ENCODE measurements around the gene GCK.

Gene GCK

DNA sequence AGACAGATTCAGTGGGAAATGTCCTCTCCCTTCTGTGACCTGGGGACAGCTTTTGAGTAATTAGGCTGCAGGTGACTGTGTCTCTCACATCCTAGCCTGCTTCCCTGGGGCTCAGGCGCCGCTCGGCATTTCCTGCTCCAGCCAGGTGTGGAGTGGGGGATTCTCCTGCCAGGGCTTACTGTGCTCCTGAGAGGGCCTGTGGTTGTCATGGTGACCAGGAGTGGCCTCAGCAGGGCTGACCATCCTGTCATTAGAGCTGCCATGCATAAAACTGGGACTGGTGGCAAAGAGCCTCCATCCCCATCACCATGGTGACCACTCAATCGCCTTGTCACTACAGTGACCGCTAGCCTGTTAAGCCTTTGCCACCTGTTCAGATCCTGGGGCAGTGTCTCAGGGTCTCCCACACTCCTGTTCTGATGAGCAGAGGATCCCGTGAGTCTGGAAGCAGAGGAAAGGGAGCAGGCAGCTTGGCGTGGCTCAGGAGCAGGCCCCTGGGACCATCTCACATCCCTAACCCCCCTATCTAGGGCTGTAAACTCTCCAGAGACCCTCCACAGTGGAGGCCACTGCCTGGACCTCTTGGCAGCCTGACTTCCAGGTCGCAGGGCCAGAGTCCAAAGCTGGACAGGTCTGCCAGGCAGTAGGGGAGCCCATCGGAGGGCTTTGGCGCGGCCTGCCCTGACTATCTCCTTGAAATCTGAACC lies at the start of gene GCK:
Gene GCK (minus strand): TSS at position 154 of the 707 bp plus-strand sequence. CDS start 486 bp downstream, outside the sequence.
- DNase-seq: no peak

DNA sequence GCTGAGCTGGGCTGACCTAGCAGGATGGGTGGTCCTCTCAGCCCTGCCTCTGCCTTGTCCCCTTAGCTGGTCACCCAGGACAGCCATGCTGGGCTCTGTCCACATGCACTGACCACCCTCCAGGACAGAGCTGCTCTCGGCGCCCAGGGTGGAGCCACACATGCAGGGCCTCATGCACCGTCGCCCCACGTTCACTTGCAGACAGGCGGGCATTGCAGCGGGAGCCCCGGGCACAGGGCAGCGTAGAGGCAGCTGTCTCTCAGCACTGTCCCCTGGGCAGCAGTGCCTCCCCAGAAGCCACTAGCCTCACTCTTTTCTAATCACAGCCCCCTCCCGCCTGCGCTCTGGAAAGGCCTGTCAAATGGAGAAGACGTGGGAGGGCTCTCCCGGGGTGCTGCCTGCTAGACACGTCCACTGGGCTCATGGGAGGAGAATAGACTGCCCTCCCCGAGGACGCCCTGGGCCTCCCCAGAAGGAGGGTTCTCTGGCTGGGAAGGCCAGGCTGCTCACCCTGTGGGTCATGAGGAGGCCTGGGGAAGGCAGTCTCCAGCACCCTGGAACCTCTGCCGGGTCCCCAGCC lies 49.0 kb upstream of the GCK start:
- DNase-seq: no peak

DNA sequence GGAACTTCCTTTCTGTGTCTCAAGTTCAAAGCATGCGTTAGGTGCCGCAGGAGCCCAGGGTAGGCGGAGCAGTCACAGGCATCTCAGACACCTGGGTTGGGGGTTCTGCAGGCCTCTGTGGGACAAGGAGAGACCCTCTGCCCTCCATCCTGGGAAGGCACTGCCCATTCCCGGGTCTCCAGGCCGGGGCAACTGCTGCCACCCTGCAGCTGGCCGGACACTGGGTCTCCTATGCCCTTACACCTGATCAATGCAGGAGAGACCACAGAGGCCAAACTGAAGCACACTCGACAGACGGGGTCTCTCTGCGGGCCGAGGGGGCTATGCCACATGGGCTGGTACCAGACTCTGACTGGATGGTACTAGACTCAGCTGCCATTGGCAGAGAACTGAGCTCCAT lies 48.5 kb upstream of the GCK start:
- DNase-seq: no peak

DNA sequence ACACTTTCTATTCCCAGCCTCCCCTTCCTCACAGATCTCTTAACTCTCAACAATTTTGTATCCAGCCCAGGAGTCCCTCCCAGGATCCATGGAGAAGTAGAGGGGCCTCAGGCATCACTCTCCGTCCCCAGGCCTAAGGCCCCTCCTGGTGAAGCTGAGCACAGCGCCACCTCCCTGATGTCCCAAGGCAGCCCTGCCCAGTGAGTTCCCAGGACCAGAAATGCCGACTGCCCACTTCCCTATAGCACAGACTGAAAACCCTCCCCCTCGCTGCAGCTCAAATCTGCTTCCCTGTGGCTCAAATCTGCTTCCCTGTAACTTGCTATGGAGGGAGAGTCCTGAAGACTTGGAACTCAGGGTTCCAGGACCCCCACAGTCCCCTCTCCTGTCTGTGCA lies 47.1 kb upstream of the GCK start:
- no peak for DNase-seq

DNA sequence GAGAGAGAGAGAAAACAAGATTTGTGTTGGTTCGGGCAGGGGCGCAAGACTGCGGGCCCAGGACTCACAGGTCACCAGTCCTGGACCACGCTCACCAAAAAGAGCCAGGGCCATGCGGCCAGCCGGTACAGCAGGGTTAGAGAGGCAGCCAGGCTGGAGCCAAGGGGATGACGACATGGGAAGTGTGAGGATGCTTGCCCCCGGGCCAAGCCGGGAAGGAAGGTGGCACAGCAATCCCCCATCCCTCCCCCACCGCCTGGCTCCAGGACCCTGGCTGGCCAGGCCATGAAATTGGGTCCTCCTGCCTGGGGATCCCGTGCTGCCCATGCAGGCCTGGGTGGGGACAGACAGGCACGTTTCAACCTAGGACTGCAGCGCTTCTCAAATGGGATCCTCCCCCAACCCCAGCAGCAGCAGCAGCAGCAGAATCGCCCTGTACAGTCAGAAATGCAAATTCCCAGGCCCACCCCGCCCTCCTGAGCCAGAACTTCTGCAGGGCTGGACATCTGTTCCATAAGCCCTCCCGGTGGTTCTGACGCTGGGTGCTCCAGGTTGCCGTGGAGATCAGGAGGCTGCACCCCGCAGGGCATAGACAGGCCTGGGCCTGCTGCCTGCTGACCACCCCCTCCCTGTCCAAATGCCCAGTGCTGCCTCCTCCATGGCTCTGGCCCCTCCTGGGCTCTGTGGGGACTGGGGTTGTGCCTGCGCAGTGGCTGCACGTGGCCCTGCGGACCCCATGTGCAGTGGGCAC lies 46.5 kb upstream of the GCK start:
- DNase-seq: no peak

DNA sequence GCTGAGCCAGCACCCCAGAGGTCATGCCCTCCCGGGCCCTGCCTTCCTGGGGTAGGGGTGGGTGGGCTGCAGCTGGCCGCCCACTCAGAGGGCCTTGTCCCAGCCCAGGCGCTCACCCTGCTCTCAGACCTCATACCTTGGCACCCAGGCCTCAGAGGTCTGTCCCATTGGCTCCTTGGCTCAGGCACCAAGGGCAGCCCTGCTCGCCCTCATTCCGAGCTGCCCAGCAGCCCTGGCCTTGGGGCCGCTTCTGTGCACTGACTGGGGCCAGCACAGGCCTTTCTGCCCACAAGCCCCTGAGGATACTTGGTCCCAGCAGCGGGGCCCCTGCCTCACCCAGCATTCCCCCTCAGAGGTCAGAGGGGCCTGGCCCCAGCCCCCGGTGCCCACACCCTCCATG lies 45.8 kb upstream of the GCK start:
- DNase-seq: no peak

DNA sequence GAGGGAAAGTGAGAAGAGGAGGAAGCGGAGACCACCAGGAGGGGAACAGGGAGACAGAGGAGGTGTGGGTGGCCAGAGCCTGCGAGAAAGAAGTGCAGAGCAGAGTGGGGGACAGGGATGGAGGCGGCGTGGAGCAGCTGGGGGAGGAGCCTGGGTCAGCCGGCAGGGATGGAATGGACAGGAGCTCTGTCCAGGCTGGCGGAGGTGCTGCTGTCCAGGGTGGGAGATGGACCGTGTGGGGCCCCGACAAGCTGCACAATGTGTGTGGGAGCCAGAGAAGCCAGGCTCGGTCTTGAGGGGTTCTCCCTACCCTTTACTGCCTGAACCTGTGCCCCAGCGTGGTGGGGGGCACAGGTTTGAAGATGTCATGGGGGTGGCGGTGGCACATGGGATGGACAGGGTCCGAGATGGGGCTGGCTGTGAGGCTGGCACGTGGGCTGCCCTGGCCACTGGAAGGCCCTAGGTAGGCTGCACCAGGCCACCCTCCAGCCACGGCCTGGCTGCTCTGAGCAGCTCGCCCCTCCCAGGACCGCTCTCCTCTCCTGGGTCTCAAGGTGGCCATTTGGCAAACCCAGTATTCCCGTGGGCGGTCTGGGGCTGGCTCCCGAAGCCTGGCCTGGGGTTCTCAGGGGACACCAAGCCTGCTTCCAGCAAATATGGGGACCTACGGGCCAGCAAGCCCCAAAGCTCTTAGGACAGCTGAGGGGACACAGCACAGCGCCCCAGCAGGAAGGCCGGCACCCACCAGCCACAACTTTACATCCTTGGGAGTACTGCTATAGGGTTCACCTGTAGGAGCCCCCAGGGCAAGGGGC lies 43.9 kb upstream of the GCK start:
- no peak for DNase-seq

DNA sequence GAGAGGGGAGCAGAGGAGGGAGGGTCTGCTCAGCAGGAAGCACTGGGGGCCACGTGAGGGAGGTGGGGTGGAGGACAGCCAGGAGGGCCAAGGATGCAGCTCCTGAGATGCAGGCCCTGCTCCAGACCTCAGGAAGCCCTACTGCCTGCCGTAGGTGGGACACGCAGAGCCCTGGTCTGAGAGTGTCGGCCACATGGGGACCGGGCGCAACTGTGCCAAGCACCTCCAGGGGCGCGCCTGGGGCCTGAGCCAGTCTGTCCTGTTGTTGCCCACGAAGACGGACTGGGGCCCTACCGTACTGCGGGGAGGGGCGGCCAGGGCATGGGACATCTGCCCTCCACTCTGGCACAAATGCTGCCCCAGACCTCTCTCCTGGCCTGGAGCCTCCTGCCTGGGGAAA lies 43.2 kb upstream of the GCK start:
- no peak for DNase-seq

DNA sequence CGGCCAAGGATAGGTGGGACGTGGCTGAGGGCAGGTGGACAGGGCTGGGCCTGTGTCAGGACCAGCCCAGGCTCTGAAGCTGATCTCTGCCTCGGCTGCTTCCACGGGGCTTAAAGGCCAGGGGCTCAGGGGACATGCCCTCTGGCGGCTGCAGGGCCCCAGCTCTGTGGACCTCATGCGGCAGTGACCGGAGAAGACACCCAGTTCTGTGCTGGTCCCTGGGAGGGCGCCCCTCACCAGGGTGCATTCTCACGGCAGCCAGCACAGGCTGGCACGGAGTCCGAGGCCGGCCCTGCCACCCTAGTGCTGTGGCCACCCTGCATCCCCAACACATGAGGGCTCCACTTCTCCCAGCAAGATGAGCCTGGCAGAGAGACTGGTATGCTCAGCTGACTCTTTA lies 41.8 kb upstream of the GCK start:
- DNase-seq: no peak

DNA sequence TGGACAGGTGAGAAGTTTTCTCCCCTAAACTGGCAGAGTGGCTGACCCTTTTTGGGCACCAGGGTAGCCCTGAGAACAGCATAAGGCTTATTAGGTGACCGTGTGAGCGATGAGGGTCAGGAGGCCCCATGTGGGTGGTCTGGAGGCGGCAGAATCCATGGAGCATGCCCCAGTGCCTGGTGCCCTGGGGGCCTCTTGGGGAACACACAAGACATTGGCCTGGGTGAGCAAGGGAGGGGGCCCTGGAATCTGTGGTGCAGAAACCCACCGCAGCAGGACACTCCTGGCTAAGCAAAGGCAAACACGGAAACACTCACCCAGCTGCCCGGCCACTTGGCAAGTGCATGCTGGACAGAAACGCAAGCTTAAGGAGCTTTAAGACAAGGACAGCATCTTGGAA lies 41.0 kb upstream of the GCK start:
- DNase-seq: no peak

DNA sequence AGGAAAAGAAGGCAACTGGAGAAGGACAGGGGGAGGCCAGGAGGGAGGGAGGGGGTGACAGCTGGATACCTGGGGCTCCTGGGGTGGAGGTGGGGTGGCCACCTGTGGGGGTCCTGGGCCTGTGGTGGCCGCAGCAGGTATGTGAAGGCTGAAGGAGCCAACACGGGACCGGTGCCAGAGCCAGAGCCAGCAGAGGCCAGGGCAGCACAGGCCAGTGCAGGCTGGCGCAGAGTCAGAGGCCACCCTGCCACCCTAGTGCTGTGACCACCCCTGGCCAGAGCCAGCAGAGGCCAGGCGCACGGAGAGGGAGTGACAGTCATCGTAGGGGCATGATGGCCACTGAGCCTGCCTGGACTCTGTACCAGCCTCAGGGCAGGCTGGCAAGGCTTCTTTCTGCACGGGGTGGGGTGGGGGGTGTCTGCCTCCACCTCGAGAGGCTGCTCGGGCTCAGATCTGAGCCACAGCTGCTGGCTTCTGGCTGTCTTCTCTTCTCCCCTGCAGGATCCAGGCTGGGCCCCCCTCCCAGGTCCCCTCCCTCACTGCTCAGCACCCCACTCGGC lies 40.4 kb upstream of the GCK start:
- no peak for DNase-seq

DNA sequence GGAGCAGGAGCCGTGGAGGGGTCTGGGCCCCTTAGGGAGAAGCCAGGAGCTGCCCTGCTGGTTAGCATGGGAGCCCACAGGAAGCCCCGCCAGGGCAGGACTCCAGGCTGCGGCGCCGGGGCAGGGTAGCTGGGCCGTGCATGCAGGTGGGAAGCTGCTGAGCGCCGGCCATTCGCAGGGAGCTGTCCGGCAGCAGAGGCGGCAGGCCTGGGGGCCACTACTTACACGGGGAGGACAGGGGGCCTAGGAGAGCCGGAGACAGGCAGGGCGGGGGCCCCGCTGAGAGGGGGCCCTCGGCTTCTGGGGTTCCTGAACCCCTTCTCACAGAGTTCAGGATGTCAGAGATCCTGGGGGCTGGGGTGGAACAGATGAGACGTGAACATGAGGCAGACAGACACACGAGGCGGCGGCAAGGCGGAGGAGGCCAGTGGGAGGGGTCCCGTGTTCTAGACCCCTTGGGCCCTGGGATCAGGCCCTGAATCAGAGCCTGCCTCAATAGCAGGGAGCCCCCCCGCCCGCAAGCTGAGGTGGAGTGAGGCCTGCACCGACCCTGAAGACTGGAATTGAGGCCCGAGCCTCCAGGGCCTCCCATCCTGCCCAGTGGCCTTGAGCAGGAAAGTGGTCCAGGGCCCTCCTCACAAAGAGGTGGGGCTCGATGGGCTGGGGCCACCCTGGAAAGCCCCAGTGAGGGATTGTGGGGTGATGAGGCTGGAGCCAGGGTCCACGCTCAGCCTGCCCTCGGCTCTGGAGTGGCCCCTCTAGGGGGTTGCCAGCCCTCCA lies 39.5 kb upstream of the GCK start:
- DNase-seq: no peak

DNA sequence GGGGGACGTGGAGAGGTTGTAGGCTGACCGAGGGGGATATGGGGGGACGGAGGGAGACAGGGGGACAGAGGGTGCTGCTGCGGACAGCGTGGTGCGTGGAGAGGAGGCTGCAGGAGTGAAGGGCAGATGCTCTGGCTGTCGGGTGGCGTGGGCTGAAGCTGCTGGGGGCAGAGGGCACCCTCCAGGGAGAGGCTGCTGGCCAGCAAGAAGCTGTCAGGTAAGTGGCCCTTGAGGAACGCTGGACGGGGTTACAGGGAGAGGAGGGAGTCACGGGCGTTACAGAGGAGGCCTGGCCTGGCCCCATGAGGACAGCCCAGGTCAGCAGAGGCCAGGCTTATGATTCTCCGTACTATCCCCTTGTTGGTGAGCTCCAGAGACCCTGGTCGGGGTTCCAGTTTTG lies 38.7 kb upstream of the GCK start:
- DNase-seq: no peak

DNA sequence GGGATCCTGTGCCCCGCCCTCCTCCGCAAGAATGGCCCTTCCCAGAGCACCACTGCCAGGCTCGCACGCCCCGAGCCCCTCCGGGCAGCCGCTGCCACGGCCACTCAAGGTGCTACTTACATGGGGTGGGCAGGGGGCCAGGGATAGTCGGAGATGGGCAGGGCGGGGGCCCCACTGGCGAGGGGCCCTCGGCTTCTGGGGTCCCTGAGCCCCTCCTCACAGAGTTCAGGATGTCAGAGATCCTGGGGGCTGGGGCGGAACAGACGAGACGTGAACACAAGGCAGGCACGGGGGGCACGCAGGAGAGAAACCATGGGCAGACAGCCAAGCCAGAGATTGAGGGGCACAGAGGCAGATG lies 37.1 kb upstream of the GCK start:
- no peak for DNase-seq

DNA sequence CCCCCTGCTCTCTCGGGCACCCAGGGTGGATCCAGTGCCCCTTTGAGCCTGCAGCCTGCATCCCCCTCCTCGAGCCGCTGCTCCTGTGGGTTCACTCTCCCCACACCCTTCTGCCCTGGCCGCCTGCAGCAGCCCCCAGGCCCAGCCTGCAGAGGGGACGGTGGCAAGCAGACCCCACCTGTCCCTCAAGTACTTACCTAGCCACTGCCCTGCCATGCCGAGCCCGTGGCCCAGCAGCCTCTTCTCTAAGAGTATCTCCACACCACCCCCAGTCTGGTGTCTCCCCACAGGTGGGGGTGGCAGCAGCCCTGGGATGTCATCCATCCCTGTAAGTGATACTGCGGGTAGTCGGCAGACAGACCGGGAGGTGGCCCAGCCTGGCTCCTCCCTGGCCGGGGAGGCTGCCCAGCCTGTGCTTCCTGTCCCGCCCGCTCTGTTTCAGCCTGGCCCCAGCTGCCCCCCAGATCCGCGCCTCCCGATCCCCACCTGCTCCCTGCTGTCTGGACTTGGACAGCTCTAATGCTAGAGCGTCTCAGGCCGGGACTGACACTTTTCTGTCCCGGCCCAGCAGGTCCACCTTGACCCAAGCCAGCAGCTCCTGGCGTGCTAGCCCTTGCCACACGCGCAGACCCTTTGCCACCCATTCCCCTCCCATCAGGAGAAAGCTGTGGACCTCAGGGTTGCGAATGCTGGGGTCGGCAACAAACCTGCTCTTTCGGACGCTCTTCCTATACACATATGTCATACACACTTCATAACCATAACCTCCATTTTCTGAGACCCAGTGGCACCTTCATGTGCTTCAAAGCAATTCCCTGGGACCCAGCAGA lies 36.5 kb upstream of the GCK start:
- no peak for DNase-seq

DNA sequence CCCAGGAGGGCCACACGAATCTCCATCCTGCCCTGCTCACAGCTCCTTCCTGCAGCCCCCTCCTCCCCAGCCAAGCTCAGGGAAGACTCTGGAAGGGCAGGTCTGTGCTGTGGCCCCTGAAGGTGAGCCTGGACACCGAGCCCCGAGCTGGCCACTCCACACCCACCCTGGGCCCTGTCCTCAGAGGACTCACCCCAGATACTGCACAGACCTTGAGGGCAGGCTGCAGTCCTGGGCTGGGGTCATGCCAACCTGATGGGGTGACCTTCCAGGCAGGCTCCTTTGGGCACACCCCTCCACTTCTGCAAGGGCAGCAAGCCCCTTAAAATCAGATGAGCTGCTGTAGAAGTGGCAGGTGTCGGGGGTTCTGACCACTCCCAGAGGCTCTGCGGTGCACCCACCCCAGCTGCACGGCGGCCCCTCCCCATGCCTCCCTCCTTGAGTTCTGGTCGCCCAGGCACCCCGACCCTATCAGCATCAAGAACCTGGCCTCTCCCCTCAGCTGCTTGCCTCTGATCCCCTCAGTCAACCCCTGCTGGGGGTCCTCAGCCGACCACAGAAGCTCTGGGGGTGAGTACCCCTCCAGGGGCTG lies 35.8 kb upstream of the GCK start:
- DNase-seq: no peak

DNA sequence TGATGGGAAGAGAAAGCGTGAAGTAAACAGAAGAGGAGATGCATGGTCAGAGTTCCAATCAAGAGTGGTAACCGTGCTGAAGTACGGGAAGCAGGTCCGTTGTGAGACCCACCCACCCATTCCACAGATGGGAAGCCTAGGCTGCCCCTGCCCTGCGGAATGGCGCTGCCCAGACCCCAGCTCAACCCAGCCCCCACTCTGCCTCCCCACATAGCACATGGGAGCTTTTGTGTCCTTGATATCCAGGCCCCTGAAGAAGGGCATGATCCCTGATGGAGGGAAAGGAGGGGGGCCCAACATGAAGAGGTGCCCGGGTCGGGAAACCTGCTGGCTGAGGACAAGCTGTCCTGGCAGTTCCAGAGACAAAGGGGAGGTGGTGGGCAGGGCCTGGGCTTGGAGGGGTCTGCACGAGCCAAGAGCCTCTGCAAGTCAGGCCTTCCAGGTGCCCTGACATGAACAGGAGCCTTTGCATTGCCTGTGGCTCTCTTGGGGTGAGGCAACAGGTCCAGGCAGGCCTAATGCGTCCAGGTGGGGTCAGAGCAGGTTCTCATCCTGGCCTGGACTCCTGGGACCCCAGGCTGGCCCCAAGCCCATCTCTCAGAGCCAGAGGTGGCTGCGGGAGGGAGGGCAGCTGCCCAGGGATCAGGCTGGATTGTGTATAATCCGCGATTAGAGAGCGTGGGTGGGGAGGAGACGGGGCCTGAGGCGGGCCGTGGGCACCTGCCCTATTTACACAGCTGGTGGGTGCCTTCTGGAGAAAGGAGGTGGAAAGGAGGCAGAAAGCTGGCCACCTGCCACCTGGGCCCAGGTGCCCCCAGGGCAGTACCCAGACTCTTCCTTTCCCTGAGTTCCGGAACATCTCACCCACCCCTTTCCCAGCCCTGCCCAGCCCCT lies 35.1 kb upstream of the GCK start:
- DNase-seq: no peak

DNA sequence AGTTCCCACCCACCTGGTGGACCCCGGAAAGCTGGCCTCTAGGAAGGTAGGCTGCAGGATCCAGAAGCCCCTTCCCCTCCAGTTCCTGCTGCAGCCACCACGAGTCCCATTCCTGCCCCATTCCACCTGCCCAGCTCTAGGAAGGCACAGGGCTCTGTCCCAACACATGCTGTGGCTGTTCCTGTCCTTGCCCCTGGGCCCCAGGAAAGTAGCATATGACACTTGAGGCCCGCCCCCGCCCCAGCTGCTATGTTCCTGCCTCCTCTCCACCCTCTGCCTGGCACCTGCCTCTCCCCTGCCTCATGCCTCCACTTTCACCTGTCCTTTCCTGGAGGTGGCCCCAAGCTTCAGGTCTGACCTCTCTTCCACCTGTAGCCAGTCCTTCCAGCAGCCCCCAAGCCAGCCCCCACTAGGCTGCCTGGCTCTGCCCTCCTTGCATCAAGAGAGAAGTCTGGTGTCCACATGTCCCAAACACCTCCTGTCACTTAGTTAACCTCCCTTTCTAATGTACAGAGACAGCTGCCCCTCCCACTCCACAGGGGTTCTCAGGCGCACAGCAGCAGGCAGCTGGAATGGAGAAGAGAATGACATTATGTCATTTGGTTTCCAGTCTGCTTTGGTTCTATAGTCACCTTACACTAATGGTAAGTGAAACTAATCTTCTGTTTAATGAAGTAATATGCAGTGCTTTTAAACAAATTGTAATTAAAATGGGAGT lies 34.3 kb upstream of the GCK start:
- DNase-seq: no peak

DNA sequence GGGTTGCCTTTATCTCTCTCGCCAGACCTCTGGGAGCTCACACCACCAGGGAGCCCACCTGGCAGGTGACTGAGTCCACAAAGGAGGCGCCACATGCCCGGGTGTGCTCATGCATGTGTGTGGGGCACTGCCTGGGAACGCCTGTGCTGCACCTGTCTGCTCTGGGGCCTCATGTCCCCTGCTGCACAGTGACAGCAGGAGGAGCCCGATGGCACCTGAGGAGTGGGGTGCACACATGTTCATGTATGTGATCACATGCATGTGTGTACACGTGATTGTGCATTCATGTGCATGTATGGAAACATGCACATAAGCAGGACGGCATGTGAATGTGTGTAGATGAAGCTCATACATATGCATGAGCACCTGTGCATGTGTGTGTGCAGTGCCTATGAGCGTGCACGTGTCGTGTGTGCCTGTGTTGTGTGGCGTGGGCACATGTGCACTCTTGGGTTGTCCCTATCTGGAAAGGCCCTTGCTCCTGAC lies 33.6 kb upstream of the GCK start:
- no peak for DNase-seq
